Prostate gland (tissue), 2 donors: ENCODE results near the gene ODF4. TPM values are rescaled to one million over a fixed set of nuclear protein-coding genes. Genes with fewer than 3 reads are reported as not detected.

ENCODE experiments used
- DNase-seq: peaks from one replicate; pipeline ENCODE4 v3.0.0-alpha.2; 2019; ENCODE audit warnings: low spot score
- H3K27ac ChIP-seq, 2 donors: fragments of 200-600 bp; sonication (generic); 2 replicates each; pipeline ENCODE4 v1.5.1; 2017 to 2019
- H3K27me3 ChIP-seq: fragments of 200-600 bp; sonication (generic); replicated peaks from 2 replicates; pipeline ENCODE4 v1.5.1; 2019; ENCODE audit not compliant: insufficient read depth
- H3K36me3 ChIP-seq, 2 donors: fragments of 200-600 bp; sonication (generic); 1 replicate in 1 of 2; 2 replicates in 1 of 2; pipeline versions ENCODE4 v1.5.1 to v1.8.1; 2017 to 2019
- H3K4me1 ChIP-seq: fragments of 200-600 bp; sonication (generic); replicated peaks from 2 replicates; pipeline ENCODE4 v1.5.1; 2019
- H3K4me3 ChIP-seq, 2 donors: fragments of 200-600 bp; sonication (generic); 2 replicates each; pipeline ENCODE4 v1.5.1; 2017 to 2019
- H3K9me3 ChIP-seq: fragments of 200-600 bp; sonication (generic); 2 replicates; pipeline ENCODE4 v1.5.1; 2017
- CTCF ChIP-seq, 4 experiments: fragments of 200-600 bp in 2 of 4; fragments of 450-650 bp in 2 of 4; sonication (generic) in 2 of 4; IDR thresholded peaks; 1 replicate in 3 of 4; 2 replicates in 1 of 4; pipeline ENCODE4 v1.5.1; 2016 to 2019; ENCODE audit warnings: antibody characterized with exemption in 4 of 4, mild to moderate bottlenecking in 2 of 4, moderate library complexity in 2 of 4
- POLR2A ChIP-seq: fragments of 450-650 bp; IDR thresholded peaks from one replicate; pipeline ENCODE4 v1.6.1; 2016; ENCODE audit warnings: antibody characterized with exemption, mild to moderate bottlenecking
- POLR2AphosphoS5 ChIP-seq: sonication (generic); formaldehyde crosslinking; IDR thresholded peaks from one replicate; pipeline ENCODE4 v1.6.1; 2017; ENCODE audit warnings: antibody characterized with exemption
- WGBS: methylation state at CpG from one replicate; pipeline ENCODE4 v1.1.5; 2018; 5-methylcytosine and 5-hydroxymethylcytosine counted together
- intact Hi-C: fragments of 100-400 bp; cut with DNase I; formaldehyde crosslinking; loops from one replicate; pipeline ENCODE4 v1.14.2; 2022
- total RNA-seq, 2 donors: library from RNA; depleted of rRNA; stranded (reverse); fragments of >200 nt; gene quantifications; one replicate each; pipeline ENCODE4 v1.1.0, GENCODE V29; 2016

The ODF4 gene
- total RNA-seq, 2 donors from 2014 or later, result not detected

- Histone ChIP-seq H3K36me3 (no peaks in the 10 kb centered on the region), H3K27ac (no peak overlapping the region), H3K4me1 (no peaks in the 10 kb centered on the region), H3K4me3 (no peak overlapping the region), H3K27me3 (no peaks in the 10 kb centered on the region), H3K9me3 (no peaks in the 10 kb centered on the region)
- DNase-seq, result no peak
- intact Hi-C loops, result no loop called here
- TF ChIP-seq POLR2AphosphoS5 (no peak), POLR2A (no peak), CTCF (IDR thresholded peaks at IDR 0.05) (no peak)
- WGBS, result 94% methylated on average over 3 of the region's 3 CpGs
Observed at GRCh38 chr17:8357910-8358309, 18.3 kb downstream of the ODF4 start.

GRCh38 chr17:8359769-8360168, 20.1 kb downstream of the ODF4 start:
- TF ChIP-seq POLR2A, result no peak
- TF ChIP-seq CTCF (IDR thresholded peaks at IDR 0.05), result no peak
- TF ChIP-seq POLR2AphosphoS5, result no peak
- intact Hi-C loops, result no loop called here
- Histone ChIP-seq H3K4me1 (no peaks in the 10 kb centered on the region), H3K36me3 (no peaks in the 10 kb centered on the region), H3K27ac (no peak overlapping the region), H3K4me3 (no peak overlapping the region), H3K27me3 (no peaks in the 10 kb centered on the region), H3K9me3 (no peaks in the 10 kb centered on the region)
- WGBS, result 50% methylated on average over 5 of the region's 5 CpGs
- no peak for DNase-seq

GRCh38 chr17:8360260-8360659, 20.6 kb downstream of the ODF4 start:
- Histone ChIP-seq H3K4me1 (no peaks in the 10 kb centered on the region), H3K9me3 (no peaks in the 10 kb centered on the region), H3K27me3 (no peaks in the 10 kb centered on the region), H3K36me3 (no peaks in the 10 kb centered on the region), H3K4me3 (no peak overlapping the region), H3K27ac (no peak overlapping the region)
- DNase-seq, result no peak
- no peak for TF ChIP-seq CTCF (IDR thresholded peaks at IDR 0.05)
- TF ChIP-seq POLR2AphosphoS5, result no peak
- no peak for TF ChIP-seq POLR2A
- intact Hi-C loops, result no loop called here
- WGBS, result 25% methylated on average over 3 of the region's 3 CpGs

- no peak for TF ChIP-seq POLR2A
- no peak for TF ChIP-seq CTCF (IDR thresholded peaks at IDR 0.05)
- no peak for TF ChIP-seq POLR2AphosphoS5
- DNase-seq, result no peak
- WGBS, result 34% methylated on average over 3 of the region's 3 CpGs
- intact Hi-C loops, result no loop called here
- H3K36me3 ChIP-seq, result no peaks in the 10 kb centered on the region
- H3K9me3 ChIP-seq, result no peaks in the 10 kb centered on the region
- H3K27me3 ChIP-seq, result no peaks in the 10 kb centered on the region
- no peak overlapping the region for H3K27ac ChIP-seq
- no peak overlapping the region for H3K4me3 ChIP-seq
- no peaks in the 10 kb centered on the region for H3K4me1 ChIP-seq
Observed at GRCh38 chr17:8360751-8361150, 21.1 kb downstream of the ODF4 start.

GRCh38 chr17:8362651-8363332, 23.2 kb downstream of the ODF4 start:
- Histone ChIP-seq H3K36me3 (no peaks in the 10 kb centered on the region), H3K27ac (no peak overlapping the region), H3K4me3 (no peak overlapping the region), H3K4me1 (no peaks in the 10 kb centered on the region), H3K9me3 (no peaks in the 10 kb centered on the region), H3K27me3 (no peaks in the 10 kb centered on the region)
- TF ChIP-seq POLR2A (no peak), CTCF (IDR thresholded peaks at IDR 0.05) (no peak), POLR2AphosphoS5 (no peak)
- 95% methylated on average over 4 of the region's 4 CpGs for WGBS
- no peak for DNase-seq
- intact Hi-C loops, result no loop called here
